Loucy (cell line): ENCODE data around the gene ASTN2.

Source experiments
- H2AFZ ChIP-seq: fragments of 200-600 bp; sonication (generic); 2 replicates; pipeline ENCODE4 v1.6.0; 2016; ENCODE audit warnings: antibody characterized with exemption, mild to moderate bottlenecking, low read length, moderate library complexity
- H3F3A ChIP-seq: fragments of 200-600 bp; 2 replicates; pipeline ENCODE4 v1.6.0; 2016; ENCODE audit warnings: antibody characterized with exemption, low read depth, mild to moderate bottlenecking
- H3K27me3 ChIP-seq: fragments of 200-600 bp; sonication (generic); 2 replicates; pipeline ENCODE4 v1.6.1; 2014; ENCODE audit warnings: low read length, mild to moderate bottlenecking; ENCODE audit not compliant: insufficient read depth, poor library complexity, severe bottlenecking
- H3K36me3 ChIP-seq: fragments of 200-600 bp; sonication (generic); 2 replicates; pipeline ENCODE4 v1.6.1; 2016; ENCODE audit warnings: low read length; ENCODE audit not compliant: insufficient read depth
- H3K4me1 ChIP-seq: fragments of 200-600 bp; sonication (generic); 2 replicates; pipeline ENCODE4 v1.5.1; 2014; ENCODE audit warnings: low read length, mild to moderate bottlenecking; ENCODE audit not compliant: insufficient read depth, poor library complexity, severe bottlenecking
- H3K4me2 ChIP-seq: fragments of 200-600 bp; sonication (generic); 2 replicates; pipeline ENCODE4 v1.6.0; 2014; ENCODE audit warnings: antibody characterized with exemption, low read length, low read depth, mild to moderate bottlenecking; ENCODE audit not compliant: poor library complexity, severe bottlenecking
- H3K4me3 ChIP-seq: fragments of 200-600 bp; sonication (generic); 2 replicates; pipeline ENCODE4 v1.5.1; 2014; ENCODE audit warnings: low read length, mild to moderate bottlenecking, mixed read lengths; ENCODE audit not compliant: poor library complexity, severe bottlenecking
- H3K79me2 ChIP-seq: fragments of 200-600 bp; sonication (generic); 2 replicates; pipeline ENCODE4 v1.6.1; 2014; ENCODE audit warnings: low read length; ENCODE audit not compliant: insufficient read depth
- H3K9ac ChIP-seq: fragments of 200-600 bp; sonication (generic); 2 replicates; pipeline ENCODE4 v1.6.0; 2014; ENCODE audit warnings: mild to moderate bottlenecking, low read depth, low read length, moderate library complexity; ENCODE audit not compliant: poor library complexity, severe bottlenecking
- H3K9me2 ChIP-seq: fragments of 200-600 bp; sonication (generic); replicated peaks from 2 replicates; pipeline ENCODE4 v1.6.1; 2016; ENCODE audit warnings: low read depth, low read length, mixed read lengths
- H3K9me3 ChIP-seq: fragments of 200-600 bp; sonication (generic); 2 replicates; pipeline ENCODE4 v1.6.1; 2014; ENCODE audit warnings: mild to moderate bottlenecking, antibody characterized with exemption, low read length, low read depth; ENCODE audit not compliant: insufficient read depth
- H4K20me1 ChIP-seq: fragments of 200-600 bp; sonication (generic); 2 replicates; pipeline ENCODE4 v1.6.0; 2014; ENCODE audit warnings: antibody characterized with exemption, low read length, mild to moderate bottlenecking; ENCODE audit not compliant: insufficient read depth, poor library complexity, severe bottlenecking
- EZH2phosphoT487 ChIP-seq: fragments of 200-600 bp; IDR thresholded peaks from 2 replicates; pipeline ENCODE4 v1.6.1; 2018; ENCODE audit warnings: antibody characterized with exemption, mild to moderate bottlenecking, moderate library complexity, borderline replicate concordance
- TF ChIP-seq, protein P1 (sequence below): fragments of 200-600 bp; sonication (generic); conservative IDR thresholded peaks from 2 replicates; pipeline ENCODE4 v1.5.1; 2014; ENCODE audit warnings: mild to moderate bottlenecking, antibody characterized with exemption, low read length

The ASTN2 gene

DNA sequence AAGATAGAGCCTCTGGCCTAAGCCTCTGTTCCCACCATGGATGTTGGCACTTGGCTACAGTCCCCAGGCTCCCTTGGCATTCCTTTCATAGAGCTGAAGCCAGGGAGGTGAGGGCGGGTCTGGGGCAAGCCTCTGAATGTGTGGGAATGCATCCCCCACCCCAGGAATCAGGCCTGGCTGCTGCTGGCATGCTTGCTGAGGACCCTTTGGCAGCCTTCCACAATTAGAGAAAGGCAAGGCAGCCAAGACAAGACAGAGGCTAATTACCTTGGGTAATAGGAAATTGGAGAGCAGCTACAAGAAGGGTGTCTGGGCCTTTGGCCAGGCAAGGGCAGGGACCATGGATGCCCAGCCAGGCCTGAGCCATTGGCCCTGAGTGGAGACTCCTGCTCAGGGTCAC, 932.1 kb downstream of the ASTN2 start:
- H3K4me2 ChIP-seq, result no peak overlapping the region
- H4K20me1 ChIP-seq, result no peaks in the 10 kb centered on the region
- no peak for TF ChIP-seq EZH2phosphoT487
- TF ChIP-seq, protein P1, sequence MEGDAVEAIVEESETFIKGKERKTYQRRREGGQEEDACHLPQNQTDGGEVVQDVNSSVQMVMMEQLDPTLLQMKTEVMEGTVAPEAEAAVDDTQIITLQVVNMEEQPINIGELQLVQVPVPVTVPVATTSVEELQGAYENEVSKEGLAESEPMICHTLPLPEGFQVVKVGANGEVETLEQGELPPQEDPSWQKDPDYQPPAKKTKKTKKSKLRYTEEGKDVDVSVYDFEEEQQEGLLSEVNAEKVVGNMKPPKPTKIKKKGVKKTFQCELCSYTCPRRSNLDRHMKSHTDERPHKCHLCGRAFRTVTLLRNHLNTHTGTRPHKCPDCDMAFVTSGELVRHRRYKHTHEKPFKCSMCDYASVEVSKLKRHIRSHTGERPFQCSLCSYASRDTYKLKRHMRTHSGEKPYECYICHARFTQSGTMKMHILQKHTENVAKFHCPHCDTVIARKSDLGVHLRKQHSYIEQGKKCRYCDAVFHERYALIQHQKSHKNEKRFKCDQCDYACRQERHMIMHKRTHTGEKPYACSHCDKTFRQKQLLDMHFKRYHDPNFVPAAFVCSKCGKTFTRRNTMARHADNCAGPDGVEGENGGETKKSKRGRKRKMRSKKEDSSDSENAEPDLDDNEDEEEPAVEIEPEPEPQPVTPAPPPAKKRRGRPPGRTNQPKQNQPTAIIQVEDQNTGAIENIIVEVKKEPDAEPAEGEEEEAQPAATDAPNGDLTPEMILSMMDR, result no peak
- no peak overlapping the region for H2AFZ ChIP-seq
- no peaks in the 10 kb centered on the region for H3K4me1 ChIP-seq
- H3K9me2 ChIP-seq, result no peaks in the 10 kb centered on the region
- no peaks in the 10 kb centered on the region for H3F3A ChIP-seq
- H3K9ac ChIP-seq, result no peak overlapping the region
- no peaks in the 10 kb centered on the region for H3K9me3 ChIP-seq
- H3K36me3 ChIP-seq, result no peaks in the 10 kb centered on the region
- H3K79me2 ChIP-seq, result no peaks in the 10 kb centered on the region
- H3K4me3 ChIP-seq, result no peak overlapping the region
- no peaks in the 10 kb centered on the region for H3K27me3 ChIP-seq

DNA sequence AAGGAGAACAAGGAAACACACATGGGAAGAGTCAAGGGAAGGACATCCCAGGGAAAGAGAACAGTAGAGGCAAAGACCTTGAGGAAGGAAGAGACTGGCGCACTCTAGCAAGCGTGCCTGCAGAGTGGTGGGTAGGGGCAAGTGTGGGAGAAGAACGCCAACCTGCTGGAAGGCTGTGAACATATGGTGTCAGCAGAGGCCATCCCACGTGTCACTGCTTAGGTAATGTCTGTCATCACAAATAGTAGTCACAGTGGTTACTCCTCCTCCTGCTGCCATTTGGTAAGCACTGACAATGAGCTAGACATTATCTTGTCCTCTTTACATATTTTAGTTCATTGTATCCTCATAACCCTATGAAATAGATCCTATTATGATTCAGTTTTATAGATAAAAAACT, 934.2 kb downstream of the ASTN2 start:
- Histone ChIP-seq H3F3A (no peaks in the 10 kb centered on the region), H2AFZ (no peak overlapping the region), H3K27me3 (no peaks in the 10 kb centered on the region), H3K79me2 (no peaks in the 10 kb centered on the region), H3K9me3 (no peaks in the 10 kb centered on the region), H3K9me2 (no peaks in the 10 kb centered on the region), H3K9ac (no peak overlapping the region), H3K36me3 (no peaks in the 10 kb centered on the region), H4K20me1 (no peaks in the 10 kb centered on the region), H3K4me1 (no peaks in the 10 kb centered on the region), H3K4me2 (no peak overlapping the region), H3K4me3 (no peak overlapping the region)
- TF ChIP-seq, protein P1, result no peak
- TF ChIP-seq EZH2phosphoT487, result no peak

DNA sequence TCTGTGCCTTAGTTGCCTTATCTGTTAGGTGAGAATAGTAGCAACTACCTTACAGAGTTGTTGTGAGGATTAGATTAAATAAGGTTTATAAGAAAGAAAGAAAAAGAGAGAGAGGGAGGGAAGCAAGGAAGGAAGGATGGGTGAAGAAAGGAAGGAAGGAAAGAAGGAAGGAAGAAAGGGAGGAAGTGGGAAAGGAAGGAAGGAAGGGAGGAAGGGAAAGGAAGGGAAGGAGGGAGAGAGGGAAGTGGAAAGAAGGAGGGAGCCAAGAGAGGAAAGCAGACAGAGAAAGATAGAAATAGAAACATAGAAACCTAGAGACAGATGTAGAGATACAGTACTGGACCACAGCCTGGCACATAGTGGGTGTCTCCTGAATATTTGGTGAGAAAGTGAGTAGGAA, 934.9 kb downstream of the ASTN2 start:
- Histone ChIP-seq H3K79me2 (no peaks in the 10 kb centered on the region), H3K4me3 (no peak overlapping the region), H2AFZ (no peak overlapping the region), H3K27me3 (no peaks in the 10 kb centered on the region), H3K4me2 (no peak overlapping the region), H3K9me3 (no peaks in the 10 kb centered on the region), H3K9me2 (no peaks in the 10 kb centered on the region), H3K4me1 (no peaks in the 10 kb centered on the region), H3K36me3 (no peaks in the 10 kb centered on the region), H3K9ac (no peak overlapping the region), H4K20me1 (no peaks in the 10 kb centered on the region), H3F3A (no peaks in the 10 kb centered on the region)
- TF ChIP-seq, protein P1, result no peak
- no peak for TF ChIP-seq EZH2phosphoT487
